TTC549 (cell line): ENCODE data around the gene CALM1.

Experiments
- FAIRE-seq: peaks from 2 replicates; lab custom pipeline; 2012; peaks lifted over from hg19 to GRCh38; lab: Jason Lieb, UNC

CALM1 gene

DNA sequence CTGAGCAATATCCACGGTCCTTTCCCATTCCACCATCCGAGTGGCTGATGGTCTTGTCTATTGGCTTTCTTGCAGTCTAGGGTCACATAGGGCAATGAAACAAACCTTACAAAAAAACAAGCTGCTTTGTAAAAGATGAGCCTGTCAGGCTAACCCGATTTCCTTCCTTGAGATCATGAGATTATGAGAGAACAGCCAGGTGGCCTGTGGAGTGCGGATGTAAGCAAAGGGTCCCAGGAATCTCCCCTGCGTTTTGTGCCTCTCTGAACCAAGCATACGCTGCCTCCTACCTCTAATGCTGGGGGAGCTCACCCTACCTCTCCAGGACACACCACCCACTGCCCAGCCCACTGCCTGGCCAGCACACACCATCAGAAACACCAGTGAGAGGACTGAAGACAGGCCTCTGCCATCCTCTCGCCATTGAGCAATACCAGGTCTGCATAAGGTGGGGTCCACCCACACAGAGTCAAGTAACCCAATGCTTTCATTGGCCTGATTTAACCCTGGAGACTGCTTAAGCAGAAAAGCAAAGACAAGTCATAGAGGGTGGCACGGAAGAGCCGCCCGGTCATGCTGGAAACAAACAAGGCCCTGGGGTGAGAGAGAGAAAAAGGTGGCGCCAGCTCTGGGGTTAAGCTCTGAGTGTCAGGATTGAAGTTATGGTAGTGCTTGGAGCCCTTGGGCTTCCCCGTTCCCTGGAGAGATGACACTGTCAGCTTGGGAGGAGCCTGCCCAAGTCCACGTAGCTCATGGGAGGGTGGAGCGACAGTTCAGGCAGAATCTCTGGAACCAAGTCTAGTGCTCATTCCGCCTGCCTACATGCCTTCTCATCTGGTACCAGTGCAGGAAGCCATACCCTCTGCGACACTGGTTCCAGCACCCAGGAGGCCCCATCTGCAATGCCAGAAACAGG lies 46.6 kb downstream of the CALM1 start:
- no peak for FAIRE-seq

- FAIRE-seq, result no peak
Observed at GRCh38 chr14:90444077-90444696, 47.4 kb downstream of the CALM1 start.

- no peak for FAIRE-seq
Observed at GRCh38 chr14:90445011-90445410, 48.2 kb downstream of the CALM1 start.

GRCh38 chr14:90446405-90446804 lies 49.6 kb downstream of the CALM1 start:
- FAIRE-seq, result no peak

GRCh38 chr14:90447720-90448497 lies 51.1 kb downstream of the CALM1 start:
- FAIRE-seq, result no peak

DNA sequence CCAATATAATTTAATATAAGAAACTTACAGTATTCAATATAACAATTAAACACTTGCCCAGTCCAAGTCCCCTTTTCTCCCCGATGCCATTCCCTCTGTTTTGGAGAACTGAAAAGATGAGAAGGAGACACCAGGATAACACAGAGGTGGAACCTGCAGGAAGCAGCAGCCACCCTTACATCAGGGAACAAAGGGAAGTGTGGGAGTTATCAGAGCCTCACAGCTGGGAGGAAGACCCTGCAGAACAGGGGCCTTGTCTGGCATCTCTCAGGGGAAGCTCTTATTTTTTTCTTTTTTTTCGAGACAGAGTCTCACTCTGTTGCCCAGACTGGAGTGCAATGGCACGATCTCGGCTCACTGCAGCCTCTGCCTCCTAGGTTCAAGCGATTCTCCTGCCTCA lies 52.6 kb downstream of the CALM1 start:
- no peak for FAIRE-seq

DNA sequence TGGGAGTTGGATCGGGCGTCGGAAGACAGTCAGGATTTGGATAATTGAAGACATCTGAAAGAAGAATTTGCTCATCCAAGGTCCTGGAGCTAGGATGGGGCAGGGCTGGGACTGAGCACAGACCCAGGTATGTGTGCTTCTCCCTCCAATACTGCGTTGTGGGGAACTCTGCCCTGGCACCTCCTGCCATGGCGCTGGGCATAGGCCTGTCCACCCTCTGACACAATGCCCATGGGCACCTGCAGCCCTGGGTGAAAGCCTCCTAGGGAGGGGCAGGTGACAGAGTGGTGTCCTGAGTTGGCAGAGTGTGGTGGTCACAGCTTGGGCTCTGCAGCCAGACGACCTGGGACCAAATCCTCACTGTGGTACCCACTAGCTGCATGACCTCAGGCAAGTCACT lies 53.3 kb downstream of the CALM1 start:
- FAIRE-seq, result no peak

DNA sequence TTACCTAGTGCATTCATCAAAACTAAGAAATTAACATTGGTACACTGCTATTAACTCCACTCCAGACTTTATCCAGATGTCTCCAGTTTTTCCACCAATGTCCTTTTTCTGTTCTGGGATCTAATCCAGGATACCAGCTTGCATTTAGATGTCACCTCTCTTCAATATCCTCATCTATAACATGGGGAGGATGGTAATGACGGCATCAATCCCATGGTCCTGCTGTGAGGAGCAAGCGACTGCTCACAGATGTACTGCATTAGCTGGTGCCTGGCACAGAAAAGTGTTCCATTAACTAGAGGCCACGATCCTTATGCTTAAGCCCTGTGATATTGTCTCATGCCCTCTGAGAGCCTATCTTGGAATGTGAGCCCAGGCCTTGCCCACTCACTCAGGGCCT lies 53.8 kb downstream of the CALM1 start:
- FAIRE-seq, result no peak

DNA sequence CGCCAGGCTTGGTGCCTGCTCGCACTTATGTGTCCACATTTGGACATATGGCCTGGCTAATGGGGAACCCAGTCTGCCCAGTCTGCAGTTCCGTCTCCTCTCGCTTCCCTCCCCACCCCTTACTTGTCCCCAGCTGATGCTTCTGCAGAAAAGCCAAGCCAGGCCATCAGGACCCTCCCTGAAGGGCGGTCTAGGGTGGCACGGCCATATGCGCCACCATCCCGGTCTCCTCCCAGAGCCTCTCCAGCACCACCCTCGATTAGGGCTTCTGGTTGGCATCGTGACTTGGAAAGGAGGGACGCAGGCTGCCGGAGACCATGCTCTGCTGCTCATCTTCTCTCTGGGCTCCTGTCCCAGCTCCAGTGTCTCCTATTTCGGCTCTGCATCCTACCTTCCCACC lies 54.6 kb downstream of the CALM1 start:
- no peak for FAIRE-seq

DNA sequence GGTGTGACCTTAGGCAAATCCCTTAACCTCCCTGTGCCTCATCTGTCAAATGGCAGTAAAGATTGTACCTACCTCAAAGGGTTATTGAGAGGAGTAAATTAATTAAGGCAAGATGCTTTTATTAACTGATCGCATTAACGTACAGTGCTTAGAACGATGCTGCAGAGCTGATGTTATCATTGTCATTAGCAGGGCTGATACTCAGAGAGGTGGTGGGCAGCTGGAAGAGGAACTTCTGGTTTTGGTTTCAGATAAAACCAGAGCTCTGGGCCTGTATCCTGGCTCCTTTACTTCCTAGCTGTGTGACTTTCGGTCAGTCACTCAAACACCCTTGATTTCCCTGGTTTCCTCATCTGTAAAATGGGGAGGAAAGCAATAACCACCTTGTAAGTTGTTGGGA lies 55.1 kb downstream of the CALM1 start:
- FAIRE-seq, result no peak

DNA sequence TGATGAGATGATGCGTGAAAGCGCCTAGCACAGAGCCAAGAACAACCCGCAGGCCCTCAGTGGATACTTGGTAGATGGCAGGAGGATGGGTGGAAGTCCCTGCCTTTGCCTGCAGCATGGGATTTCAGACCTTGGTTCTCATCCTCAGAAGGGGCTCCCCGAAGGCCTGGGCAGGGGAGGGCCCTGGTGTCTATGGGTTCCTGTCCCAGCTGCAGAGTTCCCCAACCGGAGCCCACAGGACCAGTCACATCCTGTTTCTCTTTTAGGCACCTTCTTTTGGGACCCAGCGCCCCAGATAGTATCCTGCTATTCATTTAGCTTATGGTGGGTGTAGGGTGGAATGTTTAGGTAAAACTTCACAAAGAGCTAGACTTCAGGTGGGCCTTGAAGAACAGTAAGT lies 55.5 kb downstream of the CALM1 start:
- no peak for FAIRE-seq

- no peak for FAIRE-seq
Observed at GRCh38 chr14:90453401-90453951, 56.6 kb downstream of the CALM1 start.

DNA sequence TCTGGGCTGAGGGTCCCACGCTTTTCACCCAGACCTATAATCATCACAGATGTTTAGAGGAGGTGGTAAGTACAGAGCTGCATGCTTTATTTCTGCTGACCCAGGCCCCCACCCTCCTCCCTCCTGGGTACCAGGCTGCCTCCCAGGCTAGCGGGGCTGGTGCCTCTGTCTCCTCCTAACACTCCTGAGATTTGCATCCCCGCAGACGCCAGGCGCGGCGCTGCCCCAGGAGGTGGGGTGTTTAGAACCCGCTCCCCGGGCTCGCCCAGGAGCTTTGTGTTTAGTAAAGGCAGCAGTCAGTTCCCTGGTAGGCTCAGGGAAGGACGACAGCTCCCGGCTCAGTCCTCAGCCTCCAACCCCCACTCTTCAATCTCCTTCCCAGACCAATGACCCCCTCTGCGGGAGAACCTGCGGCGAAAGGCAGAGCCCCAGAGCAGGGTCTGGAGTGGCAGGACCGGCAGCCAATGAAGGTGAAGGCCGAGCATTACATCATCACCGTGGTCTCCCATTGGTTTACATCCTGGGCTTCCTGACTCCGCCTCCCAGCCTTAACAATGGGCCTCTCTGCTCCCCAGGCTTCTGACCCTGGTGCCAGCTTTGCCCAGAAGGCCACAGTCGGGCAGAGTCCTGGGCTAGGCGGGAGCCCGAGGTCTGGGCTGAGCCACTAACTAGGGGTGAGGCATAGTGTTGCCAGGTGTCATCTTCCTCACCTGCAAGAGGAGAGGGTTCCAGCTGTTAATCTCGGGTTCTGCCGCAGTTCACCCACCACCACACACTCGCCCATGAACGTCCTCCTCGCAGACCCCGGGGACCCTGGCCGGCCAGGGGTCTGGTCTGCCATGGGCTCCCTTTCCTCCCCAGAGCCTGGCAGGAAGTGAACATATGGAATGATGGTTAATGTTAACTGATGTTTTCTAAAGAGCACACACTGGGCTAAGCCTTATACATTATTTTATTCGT lies 57.5 kb downstream of the CALM1 start:
- no peak for FAIRE-seq

DNA sequence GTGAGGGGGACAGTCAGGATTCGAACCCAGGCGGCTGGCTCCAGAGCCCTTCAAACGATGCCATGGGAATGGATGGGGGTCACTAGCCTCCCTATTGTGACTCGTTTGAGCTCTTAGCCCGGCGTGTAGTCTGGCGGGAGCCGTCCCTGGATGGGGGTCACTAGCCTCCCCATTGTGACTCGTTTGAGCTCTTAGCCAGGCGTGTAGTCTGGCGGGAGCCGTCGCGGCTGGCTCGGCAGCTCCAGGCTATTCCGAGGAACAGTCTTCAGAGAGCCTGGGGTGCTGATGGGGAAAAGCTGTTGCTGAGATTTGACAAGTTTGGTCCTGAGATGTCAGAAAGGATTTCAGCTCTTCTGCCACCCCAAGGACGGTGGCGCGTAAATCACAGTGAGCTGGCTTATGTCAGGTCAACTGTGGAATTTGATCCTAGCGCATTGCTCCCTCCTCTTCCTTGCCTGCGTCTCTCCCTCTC lies 58.3 kb downstream of the CALM1 start:
- FAIRE-seq, result no peak

DNA sequence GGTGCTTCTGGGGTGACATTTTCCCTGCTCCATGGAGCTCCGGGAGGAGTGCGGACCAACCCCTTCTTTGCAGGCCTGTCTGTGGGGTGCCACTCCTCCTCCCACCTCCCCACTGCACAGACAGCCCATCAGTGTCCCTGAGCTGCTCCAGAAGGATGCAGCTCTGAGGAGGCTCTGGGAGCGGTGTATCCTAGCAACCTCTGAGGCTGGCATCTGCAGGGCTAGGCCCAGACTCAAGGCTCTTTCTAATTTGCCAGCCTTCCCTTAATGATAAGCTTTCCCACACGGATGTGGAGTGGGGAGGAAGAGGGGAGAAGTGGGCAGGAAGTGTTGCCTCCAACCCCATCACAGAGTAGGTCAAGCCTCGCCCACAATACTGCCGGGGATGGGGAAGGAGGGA lies 59.7 kb downstream of the CALM1 start:
- FAIRE-seq, result no peak

- FAIRE-seq, result no peak
Observed at GRCh38 chr14:90457186-90457585, 60.4 kb downstream of the CALM1 start.
